HG03175 (cell line): ENCODE measurements around the gene KDR.

Experiments used
- ATAC-seq: cut with Tn5 transposase; IDR thresholded peaks from one replicate; pipeline ENCODE4 v1.9.1; 2021; ENCODE audit warnings: mild to moderate bottlenecking, moderate library complexity; ENCODE audit not compliant: unreplicated experiment

Gene KDR

DNA sequence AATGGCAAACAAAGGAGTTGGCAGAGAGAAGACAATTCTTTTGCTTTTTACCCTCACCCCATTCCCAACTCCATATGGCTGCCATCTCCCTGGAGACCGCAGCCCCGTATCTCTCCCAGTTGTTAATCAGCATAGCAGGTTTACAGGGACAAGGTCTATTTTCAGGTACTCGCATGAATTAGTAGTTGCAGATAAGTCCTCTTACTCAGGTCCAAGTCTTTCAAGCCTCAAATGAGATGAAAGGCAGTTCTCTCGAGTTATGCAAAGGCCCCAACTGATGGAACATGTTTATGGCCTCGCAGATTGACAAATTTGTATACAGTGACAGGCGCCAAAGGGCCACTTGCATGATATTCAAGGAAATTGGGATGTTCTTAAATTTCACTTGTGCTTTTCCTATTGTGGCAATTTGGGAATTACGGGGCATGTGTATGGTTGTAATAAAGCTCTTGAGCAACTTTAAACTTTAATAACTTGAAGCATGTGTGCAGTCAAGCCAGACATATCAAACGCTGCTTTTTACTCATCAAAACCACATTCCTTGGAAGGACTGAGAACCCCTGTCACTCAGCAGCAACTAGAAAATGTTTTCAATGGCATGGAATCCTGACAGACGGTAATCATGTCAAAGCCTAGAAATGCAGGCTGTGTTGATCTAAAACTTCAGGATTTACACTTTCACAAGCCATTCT lies 45.1 kb downstream of the KDR start:
- ATAC-seq: no peak

DNA sequence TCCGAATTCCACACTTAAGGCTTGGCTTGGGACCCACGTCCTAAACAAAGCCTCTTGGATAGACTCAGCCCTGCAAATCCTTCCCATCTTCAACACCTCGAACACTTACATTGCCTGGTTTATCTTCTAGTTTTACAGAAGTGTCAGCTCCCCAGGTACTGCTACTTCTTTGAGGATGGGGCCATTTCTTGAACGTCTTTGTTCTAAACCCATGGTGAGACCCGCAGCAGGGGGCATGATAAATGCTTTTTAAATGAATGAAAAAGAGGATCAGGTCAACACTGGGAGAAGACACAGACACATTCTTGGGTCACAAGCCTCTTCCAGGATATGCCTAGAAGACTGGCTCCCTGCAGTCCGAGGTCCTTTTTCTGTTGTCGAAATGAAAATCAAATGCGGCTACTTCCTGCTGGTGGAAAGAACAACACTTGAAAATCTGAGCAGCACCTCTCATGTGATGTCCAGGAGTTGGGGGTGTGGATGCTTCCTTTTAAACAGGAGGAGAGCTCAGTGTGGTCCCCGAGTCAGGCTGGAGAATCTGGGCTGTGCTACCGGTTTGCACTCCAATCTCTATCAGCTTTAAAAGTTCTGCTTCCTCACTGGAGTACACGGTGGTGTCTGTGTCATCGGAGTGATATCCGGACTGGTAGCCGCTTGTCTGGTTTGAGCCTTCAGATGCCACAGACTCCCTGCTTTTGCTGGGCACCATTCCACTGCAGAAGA lies 45.8 kb downstream of the KDR start:
- no peak for ATAC-seq

DNA sequence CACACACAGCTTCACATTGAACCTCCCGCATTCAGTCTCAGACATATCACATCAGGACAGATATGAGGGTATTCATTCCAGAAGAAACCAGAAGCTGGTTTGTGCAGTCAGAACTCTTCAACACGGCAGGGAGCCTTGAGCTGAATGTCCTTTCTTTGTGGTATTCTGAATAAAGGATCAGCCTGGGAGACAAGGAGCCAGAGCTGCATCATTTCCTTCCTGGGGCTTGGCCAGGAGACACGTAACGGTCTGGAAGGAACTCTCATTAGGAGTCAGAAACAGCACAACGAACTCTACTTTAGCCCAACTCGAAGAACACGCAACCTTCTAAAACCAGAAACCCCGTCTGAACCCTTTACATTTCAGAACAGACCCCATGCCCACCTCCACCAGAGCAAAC lies 46.4 kb downstream of the KDR start:
- ATAC-seq: no peak

DNA sequence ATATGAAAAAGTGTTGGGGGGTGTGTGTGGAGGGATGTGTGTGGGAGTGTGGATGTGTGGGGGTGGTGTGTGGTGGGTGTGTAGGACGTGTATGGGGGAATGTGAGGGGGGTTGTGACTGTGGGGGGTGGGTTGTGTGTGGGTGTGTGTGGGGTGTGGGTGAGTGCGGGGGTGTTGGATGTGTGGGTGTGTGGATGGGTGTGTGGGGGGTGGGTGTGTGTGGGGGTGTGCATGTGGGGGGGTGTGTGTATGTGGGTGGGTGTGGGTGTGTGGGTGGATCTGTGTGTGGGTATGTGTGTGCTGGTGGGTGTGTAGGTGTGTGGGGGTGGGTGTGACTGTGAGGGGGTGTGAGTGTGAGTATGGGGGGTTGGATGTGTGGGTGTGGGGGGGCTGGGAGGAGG lies 47.8 kb downstream of the KDR start:
- ATAC-seq: no peak

DNA sequence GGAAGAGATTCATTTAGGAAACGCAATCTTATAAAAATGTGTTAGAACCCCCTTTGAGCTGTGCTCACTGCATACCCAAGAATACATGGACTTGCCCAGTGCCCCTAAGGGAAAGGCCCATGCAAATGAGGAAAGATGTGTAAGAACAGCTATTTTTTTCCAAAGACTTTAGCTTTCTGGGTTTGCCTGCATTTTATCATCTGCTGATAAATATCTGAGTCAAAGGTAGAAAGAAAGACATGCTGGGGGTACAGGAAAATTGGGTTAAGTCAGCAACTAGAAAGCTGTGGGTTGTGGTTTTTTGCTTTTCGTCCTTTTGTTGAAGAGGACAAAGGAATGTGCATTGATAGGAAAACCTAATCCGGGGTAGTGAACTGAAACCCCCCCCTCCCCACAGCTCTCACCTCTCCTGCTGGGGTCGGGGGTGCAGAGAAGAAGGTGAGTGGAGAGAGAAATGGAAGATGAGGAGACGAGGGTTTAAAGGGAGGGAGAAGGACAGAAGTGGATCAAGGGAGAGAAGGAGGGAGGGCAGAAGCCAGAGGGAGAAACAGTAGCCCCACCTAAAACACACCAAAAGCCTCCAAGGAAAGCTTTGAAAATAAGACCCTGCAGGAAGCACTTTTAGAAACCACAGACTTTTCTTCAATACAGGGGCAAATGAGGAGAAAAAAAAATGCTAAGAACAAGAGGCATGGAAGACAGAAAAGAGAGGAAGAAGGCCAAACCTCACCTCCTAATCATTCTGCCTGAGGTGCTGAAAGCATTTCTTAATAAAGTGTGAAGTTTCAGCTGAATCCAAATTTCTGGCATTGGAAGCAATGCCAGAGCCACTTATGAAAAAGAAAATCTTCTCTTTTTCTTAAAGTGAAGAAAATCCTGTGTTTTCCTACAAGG lies 49.3 kb downstream of the KDR start:
- ATAC-seq: no peak

DNA sequence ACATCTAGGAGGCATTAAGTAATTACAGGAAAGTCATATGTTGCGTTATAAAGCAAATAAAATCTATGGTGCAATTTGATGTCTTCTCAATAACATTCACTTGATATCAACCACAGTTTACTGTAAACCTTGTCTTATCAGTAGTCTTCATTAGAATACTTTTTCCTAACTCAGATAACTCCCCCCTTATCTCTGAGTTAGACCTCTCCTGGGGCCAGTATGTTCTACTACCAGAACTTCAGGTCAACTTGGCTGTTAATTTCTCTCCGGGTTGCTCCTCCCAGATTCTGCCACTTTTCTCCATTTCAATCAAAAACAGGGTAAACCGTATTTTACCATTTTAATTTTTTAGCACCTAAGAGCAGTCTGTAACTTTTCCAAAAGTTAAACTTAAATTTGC lies 50.0 kb downstream of the KDR start:
- no peak for ATAC-seq

DNA sequence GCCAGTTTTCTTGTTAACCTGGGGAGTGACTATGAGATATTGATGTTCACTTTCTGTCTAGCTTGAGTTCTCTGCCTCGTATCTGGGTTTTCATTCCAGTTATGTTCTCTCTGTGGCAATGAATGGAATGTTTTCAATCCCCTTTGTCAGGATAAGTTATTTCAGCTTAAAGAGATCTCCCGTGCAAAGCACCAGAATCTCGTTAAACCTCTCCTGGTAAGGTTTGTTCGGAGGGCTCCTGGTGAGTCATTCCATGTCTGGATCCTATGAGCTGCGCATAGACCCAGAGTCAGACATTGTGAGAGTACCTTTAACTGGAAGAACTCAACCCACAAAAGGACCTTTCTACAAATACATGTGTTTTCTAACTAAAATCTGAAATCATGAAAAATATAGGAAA lies 51.0 kb downstream of the KDR start:
- ATAC-seq: no peak

DNA sequence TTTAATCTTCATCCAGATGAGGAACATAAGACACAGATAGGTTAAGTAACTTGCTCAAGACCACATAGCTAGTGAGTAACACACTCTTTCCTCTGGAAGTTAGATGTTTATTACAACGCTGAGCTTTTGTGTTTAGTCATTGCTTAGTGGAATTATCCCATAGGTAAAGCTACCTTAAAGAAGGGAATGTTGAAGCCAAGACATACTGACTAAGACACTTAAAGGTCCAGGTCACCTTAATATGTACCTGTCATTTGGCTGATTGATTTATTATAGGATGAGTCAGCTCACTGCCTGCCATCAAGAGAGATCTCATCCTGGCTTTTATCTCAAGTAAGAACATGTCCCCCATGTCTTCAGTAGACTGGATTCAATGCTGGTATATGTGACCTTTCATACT lies 53.4 kb downstream of the KDR start:
- ATAC-seq: no peak

DNA sequence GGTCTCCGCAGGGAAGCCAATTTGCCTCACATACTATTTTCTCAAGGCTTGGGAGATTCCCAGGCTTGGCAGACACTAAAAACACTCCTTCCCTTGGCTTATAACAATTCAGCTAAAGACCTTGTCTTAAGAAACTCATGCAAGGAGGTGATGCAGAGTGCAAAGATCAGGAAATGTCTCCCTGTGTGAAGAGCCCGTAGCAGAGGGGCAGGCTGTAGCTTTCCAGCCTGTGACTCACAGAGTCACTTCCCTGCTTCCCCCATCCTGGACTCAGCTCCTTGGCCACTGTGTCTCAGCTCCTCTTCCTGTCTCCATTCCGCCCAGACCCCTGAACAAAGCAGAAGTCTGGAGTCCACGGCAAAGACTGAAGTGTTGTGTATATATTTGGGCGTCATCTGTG lies 56.1 kb downstream of the KDR start:
- ATAC-seq: no peak

DNA sequence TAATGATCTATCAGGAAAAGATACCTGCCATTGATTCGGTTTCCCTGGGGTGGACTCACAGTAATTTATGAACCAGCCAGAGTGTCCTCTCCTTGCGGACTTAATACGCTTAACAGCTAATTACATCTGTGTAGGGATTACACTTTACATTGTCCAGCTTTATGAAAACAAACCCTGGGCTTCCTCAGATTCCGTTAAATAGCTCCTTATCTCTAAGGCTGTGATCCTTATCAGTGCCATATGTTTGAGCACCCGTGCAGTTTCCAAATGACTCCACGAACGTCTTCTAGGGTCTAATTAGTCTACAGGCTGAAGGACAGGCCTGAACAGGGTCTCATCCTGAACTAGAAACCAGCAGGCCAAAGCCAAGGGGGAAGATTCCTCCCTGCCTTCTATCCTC lies 56.9 kb downstream of the KDR start:
- no peak for ATAC-seq

DNA sequence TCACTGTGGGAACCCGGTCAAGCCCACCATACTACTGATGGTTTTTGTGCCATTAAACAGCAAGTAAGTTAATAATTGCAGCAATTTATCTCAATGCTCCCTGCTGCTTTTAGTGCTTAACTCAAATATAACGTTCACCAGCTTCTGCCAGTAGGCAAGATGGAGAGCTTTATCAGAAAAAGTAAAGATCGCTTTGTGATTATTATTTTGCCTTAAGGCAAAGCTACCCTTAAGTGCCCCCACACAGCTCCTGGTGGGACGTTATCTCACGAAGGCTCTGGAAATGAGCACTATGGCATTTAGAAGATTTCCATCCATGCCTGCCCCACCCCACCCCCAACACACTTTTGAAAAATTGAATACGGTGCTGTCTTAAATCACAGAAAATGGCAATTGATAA lies 59.4 kb downstream of the KDR start:
- ATAC-seq: no peak

DNA sequence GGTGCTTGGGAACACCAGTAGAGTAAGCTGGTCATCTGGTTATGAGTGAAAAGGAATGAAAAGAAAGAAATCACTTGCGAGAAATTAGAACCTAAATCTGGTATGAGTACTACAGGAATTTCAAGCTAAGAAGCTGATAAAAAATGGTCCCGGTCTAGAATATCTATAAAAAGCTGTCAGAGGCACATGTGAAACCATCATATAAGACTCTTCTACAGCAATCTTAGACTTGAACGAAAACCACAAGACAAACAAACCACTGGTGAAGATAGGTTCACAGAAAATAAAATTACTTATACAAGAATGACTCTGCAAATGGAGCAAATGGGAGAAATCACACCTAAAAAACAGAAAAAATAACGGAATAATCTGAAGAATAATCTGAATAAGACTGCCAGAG lies 69.9 kb downstream of the KDR start:
- ATAC-seq: no peak

DNA sequence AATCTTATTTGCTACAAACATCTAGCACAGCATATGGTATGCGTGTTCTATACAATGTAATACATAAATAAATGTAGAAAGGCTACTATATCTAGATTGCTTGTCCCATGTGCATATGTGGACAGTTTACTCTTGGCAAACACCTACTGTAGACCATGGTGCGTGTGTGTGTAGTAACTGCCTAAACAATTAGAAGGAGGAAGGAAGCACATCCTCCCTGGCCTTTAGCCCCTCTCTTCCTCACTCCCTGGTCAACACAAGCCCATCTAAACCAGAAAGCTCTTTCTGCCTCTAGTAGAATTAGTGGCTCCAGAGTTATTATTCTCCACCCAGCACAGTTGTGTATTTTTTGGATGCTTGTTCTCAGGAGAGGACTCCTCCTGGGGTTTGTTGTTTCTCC lies 73.9 kb downstream of the KDR start:
- ATAC-seq: no peak

DNA sequence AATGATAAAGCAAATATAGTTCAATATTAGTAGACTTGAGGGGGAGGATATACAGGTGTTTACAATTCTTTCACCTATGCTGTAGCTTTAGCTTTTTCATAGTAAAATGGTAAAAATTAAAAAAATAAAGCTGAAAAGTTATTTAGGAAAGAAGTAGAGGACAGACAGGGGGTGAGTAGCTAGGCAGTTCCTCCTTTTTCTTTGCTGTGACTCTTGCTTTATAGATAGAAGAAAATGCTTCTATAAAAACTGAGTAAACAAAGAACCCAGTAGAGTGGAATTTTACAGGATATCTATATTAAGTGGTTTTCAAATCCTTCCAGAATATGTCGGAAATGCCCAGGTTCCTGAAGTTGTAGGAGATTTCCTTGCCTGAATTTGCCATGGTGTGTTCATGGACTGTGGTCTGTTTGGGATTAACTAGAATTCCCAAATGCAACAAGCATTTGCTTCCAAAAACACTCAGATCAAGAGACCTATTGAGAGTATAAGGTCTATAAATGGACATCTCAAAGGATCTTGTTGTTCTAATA lies 74.9 kb downstream of the KDR start:
- ATAC-seq: no peak

DNA sequence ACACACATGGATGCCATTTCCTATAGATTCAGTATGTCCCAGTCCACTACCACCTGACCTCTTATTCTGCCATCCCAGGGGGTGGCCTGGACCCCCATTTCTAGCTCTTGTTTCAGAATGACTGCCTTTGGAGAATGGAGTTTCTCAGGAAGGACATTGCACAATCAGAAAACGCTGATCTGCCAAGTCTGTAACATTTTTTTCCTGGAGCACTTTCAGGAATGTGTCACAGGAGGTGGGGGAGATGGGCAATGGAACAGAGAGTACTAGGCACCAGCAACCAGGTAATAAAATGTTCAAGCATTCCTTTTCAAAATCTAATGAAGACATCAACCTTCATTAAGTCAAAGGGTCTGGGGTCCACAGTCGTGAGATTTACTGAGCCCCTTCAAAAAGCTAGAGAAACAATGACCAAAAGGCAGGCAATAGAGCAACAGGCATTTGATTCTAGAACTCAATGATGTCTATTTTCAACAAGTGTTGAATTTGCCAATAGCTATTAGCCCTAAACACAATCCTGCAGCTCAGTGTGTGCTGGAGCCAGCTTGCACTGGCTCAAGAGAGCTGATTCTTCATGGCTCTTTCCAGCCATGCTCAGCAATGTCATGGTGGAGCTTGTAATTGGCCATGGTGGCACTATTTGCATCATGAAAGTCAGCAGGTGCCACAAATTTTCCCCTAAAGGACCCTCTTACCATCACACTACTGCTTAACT lies 87.1 kb downstream of the KDR start:
- no peak for ATAC-seq

DNA sequence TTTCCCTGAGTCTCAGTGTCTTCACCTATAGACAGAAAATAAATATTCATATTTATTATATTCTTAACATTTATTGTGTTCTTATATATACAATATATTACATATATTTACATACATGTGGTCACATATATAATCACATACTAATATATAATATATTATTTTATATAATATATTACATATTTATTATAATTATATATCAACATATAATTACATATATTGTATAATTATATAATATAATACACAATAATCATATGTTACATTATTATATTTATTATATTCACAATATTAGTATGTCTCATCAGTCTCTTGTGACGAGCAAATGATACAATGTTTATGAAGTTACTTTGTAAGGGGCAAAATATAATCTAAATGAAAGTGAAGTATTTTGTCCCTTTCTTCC lies 87.7 kb downstream of the KDR start:
- no peak for ATAC-seq

DNA sequence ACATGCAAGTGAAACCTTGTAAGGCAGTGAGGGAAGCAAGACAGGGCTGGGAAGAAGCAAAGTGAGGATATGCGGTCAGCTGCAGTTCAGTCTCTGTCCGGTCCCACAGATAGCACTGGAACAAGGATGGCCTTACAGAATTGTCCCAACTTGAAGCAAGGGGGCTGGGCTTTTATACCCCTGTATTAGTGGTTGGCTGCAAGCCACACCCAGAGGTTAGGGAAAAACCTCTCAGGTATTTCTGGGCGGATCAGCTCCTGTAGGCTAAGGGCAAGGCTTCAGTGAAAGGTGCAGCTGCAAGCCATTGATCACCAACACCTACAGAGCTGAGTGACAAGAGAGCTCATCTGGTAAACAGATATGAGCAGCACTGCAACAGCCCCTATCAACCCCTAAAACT lies 89.0 kb downstream of the KDR start:
- ATAC-seq: no peak

DNA sequence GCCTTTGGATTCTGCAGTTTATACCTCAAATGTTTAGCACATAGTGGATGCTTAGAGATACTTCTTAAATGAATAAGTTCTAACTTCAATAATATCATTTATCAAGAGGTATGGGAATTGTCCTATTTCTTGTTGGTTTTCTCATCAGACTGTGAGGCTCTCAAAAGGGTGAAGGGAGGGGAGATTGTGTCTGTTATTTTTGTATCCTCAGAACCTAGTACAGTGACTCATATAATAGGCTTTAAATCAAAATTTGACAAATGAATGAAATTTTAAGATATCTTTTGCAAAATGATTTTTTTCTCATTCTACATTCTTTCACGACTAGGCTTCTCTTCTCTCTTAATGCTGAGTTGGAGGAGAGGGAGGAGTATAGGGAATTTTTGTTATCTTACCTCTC lies 89.5 kb downstream of the KDR start:
- ATAC-seq: no peak

DNA sequence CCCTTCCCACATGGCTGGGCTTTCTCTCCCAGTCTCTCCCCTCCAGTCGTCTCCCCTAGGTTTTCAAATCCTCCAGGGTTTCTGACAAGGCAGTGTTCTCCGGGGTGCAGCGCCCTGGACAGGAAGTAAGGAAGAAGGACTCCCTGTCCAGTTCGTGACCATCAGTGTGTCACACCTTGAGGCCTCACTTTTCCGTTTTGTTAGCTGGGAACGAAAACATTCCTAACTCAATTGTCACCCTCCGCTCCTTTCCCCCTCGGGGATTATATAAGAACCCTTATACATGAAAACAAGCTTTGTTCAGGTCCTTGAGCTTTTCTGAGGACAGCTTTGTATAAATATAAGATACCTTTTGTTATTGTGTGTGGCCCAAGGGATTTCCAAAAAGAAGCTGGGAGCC lies 92.1 kb downstream of the KDR start:
- no peak for ATAC-seq

DNA sequence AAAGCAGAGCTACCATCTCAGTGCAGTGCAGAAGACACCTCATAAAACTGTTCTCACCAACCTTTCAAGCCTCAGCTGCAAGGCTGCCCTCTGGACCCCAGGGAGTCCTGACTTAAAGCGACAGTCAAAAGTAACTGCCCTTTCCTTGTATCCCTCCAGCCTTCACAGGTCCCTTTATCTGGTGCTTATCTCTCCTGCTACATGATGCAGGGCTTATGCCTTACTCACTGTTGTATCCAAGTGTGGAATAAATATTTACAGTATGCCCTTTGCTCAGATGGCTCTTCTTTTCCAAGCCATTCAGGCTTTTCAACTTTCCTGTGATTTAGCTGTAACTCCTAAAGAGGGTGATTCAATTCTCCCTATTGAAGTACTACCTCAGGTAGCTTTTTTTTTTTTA lies 92.6 kb downstream of the KDR start:
- no peak for ATAC-seq

DNA sequence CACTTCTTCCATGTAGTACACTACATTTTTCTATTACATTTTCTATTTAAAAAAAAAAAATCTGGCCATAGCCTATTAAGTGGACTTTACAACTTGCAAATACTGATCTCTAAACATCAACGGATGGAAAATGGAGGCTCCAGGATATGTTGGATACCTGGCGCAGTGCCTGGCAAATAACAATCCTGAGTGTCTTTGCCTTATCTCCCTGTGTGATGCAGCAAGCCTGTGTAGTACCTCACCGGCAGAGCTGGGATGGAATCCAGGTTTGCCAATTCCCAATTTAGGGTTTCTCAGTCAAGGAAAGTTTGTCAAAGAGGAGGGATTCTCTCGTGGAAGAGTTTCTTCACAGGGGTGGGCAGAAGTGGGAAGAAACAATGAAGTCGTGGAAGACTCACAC lies 93.2 kb downstream of the KDR start:
- no peak for ATAC-seq
